ENCODE results near the gene B4GALNT4. TPM values are rescaled to one million over a fixed set of nuclear protein-coding genes. Genes with fewer than 3 reads are reported as not detected.

The B4GALNT4 gene
- total RNA-seq, 1 donor = 2.2 TPM

DNA sequence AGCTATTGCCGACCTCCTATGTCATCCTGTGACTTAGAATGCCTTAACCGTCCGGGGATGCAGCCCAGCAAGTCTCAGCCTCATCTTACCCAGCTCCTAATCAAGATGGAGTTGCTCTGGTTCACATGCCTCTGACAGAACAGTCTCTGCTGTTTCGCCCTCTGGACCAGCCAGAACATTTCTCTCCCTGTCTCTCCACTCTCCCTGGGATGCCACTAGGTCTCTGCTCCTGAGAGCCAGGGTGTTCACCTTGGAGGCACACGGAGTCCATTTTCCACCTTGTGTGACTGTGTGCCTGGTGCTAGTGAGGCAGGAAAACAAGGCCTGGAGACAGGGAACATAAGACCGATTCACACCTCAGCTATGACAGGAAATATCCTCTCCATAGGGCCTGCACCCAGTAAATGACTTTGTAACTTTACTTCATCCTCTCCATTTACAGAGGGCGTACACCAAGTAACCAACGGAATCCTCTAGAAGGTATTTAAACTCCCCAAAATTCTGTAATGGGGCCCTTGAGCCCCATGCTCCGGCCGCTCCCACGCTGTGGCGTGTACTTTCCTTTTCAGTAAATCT, 16.8 kb upstream of the B4GALNT4 start:
- no peaks in the 10 kb centered on the region for H3K27me3 ChIP-seq (ENCODE audit: insufficient read depth, low read length)
- TF ChIP-seq, protein P1, sequence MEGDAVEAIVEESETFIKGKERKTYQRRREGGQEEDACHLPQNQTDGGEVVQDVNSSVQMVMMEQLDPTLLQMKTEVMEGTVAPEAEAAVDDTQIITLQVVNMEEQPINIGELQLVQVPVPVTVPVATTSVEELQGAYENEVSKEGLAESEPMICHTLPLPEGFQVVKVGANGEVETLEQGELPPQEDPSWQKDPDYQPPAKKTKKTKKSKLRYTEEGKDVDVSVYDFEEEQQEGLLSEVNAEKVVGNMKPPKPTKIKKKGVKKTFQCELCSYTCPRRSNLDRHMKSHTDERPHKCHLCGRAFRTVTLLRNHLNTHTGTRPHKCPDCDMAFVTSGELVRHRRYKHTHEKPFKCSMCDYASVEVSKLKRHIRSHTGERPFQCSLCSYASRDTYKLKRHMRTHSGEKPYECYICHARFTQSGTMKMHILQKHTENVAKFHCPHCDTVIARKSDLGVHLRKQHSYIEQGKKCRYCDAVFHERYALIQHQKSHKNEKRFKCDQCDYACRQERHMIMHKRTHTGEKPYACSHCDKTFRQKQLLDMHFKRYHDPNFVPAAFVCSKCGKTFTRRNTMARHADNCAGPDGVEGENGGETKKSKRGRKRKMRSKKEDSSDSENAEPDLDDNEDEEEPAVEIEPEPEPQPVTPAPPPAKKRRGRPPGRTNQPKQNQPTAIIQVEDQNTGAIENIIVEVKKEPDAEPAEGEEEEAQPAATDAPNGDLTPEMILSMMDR (IDR thresholded peaks at IDR 0.05; ENCODE audit: extremely low read depth, low read depth, low read length) = no peak
- DNase-seq (ENCODE audit: insufficient read length, low spot score, missing footprints) = no peak
- no peak overlapping the region for H3K4me3 ChIP-seq (ENCODE audit: insufficient read depth, low read length)
- no peaks in the 10 kb centered on the region for H3K79me2 ChIP-seq (ENCODE audit: insufficient read depth, low read length)
- peaks cover 24% of the 10 kb centered on the region for H3K4me1 ChIP-seq (ENCODE audit: insufficient read depth, low read length)
- no peaks in the 10 kb centered on the region for H3K36me3 ChIP-seq (ENCODE audit: insufficient read depth, low read length)
- H3K4me2 ChIP-seq (ENCODE audit: insufficient read depth, low read length) = no peak overlapping the region
- H3K27ac ChIP-seq (ENCODE audit: low read depth, low read length) = peak overlapping the region; percentile 13
- peak overlapping the region; percentile 78 for H2AFZ ChIP-seq (ENCODE audit: low read length)
- no peaks in the 10 kb centered on the region for H4K20me1 ChIP-seq (ENCODE audit: insufficient read depth, low read length)
- H3K9me3 ChIP-seq (ENCODE audit: low read depth, low read length) = no peaks in the 10 kb centered on the region

- Histone ChIP-seq H3K4me3 (ENCODE audit: insufficient read depth, low read length) (no peak overlapping the region), H3K36me3 (ENCODE audit: insufficient read depth, low read length) (no peaks in the 10 kb centered on the region), H3K4me2 (ENCODE audit: insufficient read depth, low read length) (peak overlapping the region; percentile 3), H3K4me1 (ENCODE audit: insufficient read depth, low read length) (peaks cover 24% of the 10 kb centered on the region), H3K27ac (ENCODE audit: low read depth, low read length) (peak overlapping the region; percentile 13), H3K79me2 (ENCODE audit: insufficient read depth, low read length) (no peaks in the 10 kb centered on the region), H3K9me3 (ENCODE audit: low read depth, low read length) (no peaks in the 10 kb centered on the region), H2AFZ (ENCODE audit: low read length) (peak overlapping the region; percentile 78), H4K20me1 (ENCODE audit: insufficient read depth, low read length) (no peaks in the 10 kb centered on the region), H3K27me3 (ENCODE audit: insufficient read depth, low read length) (no peaks in the 10 kb centered on the region)
- TF ChIP-seq, protein P1 (IDR thresholded peaks at IDR 0.05; ENCODE audit: extremely low read depth, low read depth, low read length) = no peak
- peak; percentile 97 for DNase-seq (ENCODE audit: insufficient read length, low spot score, missing footprints)
Measured at GRCh38 chr11:353179-353873, 16.0 kb upstream of the B4GALNT4 start.

DNA sequence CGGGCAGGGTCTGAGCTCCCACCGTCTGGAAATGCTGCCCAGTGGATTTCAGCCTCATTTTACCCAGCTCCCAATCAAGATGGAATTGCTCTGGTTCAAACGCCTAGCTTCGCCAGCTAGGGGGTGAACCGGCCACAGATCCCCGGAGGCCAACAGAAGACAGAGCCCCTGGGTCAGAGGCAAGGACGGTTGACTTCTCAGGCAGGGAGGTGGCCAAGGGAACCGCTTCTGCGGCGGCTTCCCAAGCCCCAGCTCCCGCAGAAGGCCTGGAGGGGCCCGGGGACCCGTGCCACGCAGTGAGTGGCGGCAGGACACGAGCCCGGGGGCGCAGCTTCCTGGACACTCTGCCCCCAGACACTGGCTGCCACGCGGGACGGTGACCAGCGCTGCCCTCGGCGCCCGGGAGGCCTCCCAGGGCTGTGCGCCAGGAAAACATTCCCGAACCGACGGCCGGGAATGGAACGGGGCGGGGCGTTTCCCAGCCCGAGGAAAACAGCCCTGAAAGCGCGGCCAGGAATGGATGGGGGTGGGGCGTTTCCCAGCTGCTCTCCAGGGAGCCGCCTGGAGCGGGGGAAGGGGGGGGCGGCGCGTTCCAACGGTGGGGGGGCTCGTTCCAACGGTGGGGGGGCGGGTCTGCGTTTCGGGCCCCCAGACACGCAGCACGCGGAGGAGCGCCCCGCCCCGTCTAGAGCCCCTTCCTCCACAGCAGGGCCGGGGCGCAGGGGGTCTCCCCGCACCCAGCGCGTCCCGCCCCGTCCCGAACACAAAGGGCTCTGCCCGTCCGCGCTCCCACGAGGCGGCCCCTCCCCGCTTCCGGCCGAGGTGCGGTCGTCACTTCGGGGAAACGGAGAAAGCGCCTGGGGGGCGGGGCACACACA, 13.5 kb upstream of the B4GALNT4 start:
- H3K36me3 ChIP-seq (ENCODE audit: insufficient read depth, low read length) = no peaks in the 10 kb centered on the region
- peaks cover 24% of the 10 kb centered on the region for H3K4me1 ChIP-seq (ENCODE audit: insufficient read depth, low read length)
- peaks cover 5% of the 10 kb centered on the region for H3K27me3 ChIP-seq (ENCODE audit: insufficient read depth, low read length)
- peak overlapping the region; percentile 50 for H2AFZ ChIP-seq (ENCODE audit: low read length)
- H3K79me2 ChIP-seq (ENCODE audit: insufficient read depth, low read length) = no peaks in the 10 kb centered on the region
- peak overlapping the region; percentile 98 for H3K27ac ChIP-seq (ENCODE audit: low read depth, low read length)
- H3K9me3 ChIP-seq (ENCODE audit: low read depth, low read length) = peaks cover under 1% of the 10 kb centered on the region
- H3K4me3 ChIP-seq (ENCODE audit: insufficient read depth, low read length) = peak overlapping the region; percentile 58
- H4K20me1 ChIP-seq (ENCODE audit: insufficient read depth, low read length) = no peaks in the 10 kb centered on the region
- TF ChIP-seq, protein P1 (IDR thresholded peaks at IDR 0.05; ENCODE audit: extremely low read depth, low read depth, low read length) = no peak
- DNase-seq (ENCODE audit: insufficient read length, low spot score, missing footprints) = peak; percentile 99
- peak overlapping the region; percentile 77 for H3K4me2 ChIP-seq (ENCODE audit: insufficient read depth, low read length)
